ENCODE results near the gene P2RX1.

The P2RX1 gene

DNA sequence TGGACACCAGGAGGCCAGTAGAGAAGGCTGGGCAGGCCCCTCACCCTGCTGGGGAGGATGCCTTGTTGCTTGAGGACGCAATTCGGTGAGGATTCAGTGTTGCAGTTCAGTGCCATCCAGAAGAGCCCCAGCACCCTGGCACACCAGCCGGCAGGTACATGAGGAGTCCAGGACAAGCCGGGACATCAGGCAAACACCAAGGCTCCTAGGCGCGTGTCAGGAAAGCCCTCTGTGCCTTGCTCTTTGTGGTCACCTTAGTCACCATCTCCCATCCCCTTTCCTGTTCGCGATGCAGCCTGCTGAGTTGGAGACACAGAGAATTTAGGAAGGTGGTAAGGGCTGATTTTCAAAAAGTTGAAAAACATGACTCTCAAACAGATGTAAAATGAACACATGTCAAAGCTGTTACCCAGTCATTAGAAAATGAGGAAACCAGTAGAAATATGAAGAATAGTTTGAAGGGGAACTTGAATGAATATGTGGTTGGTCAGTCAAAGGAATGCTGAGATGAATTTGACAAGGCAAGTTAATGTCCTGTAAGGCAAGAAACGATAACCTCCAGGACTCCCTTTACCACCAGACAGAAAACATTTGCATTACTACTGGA, 67.9 kb downstream of the P2RX1 start:
- DNase-seq, result no peak

DNA sequence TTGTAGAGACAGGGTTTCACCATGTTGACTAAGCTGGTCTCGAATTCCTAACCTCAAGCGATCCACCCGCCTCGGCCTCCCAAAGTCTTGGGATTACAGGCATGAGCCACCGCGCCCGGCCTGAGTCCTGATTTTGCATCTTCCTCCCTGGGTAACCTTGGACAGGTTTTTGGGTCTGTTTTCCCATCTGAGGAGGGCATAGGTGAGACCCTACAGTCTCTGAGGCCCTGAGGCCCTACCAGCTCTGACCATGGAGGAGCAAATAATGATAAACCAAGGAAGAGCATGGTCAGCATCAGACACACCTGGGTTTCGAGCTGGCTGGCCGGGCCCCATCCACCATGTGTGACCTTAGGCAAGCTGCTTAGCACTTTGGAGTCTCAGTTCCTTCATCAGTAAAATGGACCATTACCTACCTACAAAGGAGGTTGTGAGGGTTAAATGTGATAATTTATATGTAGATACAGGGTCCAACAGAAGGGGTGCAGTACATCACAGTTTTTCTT, 69.0 kb downstream of the P2RX1 start:
- DNase-seq, result no peak

All from stimulated activated CD4-positive, alpha-beta T cell treated with anti-CD3 and anti-CD28 coated beads, Interleukin-1b, Interleukin-23, amount 100 ng/mL, for 48 hours (primary cell).